Esophagus squamous epithelium (tissue), 4 donors: ENCODE measurements around the gene ZFP69B.

Experiments used
- POLR2A ChIP-seq, 4 donors: fragments of 450-650 bp; IDR thresholded peaks; one replicate each; pipeline ENCODE4 v1.6.1; 2017; ENCODE audit warnings: antibody characterized with exemption in 4 of 4, mild to moderate bottlenecking in 4 of 4, moderate library complexity in 3 of 4
- TF ChIP-seq, protein P1 (sequence below), 6 experiments: fragments of 450-650 bp in 4 of 6; fragments of 200-600 bp in 2 of 6; sonication (generic) in 2 of 6; IDR thresholded peaks; one replicate each; pipeline ENCODE4 v1.5.1; 2016 to 2019; ENCODE audit warnings: antibody characterized with exemption in 6 of 6, mild to moderate bottlenecking in 4 of 6, moderate library complexity in 4 of 6

DNA sequence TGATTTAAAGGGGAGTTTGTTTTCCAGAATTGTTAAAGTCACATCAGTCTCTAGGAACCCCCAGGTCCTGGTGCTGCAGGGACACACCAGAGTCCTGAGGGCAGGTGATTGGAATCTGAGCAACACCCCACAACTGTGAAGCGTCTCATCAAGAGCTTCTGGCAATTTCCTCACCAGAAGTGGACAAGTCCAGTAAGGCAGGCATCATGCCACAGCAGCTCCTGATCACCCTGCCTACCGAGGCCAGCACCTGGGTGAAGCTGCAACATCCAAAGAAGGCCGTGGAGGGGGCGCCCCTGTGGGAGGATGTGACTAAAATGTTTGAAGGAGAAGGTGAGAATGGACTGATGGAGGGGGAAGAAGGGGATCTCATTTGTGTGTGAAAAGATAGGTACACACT lies 28.9 kb downstream of the ZFP69B start:
- TF ChIP-seq POLR2A (IDR thresholded peaks at IDR 0.05): no peak
- TF ChIP-seq, protein P1, sequence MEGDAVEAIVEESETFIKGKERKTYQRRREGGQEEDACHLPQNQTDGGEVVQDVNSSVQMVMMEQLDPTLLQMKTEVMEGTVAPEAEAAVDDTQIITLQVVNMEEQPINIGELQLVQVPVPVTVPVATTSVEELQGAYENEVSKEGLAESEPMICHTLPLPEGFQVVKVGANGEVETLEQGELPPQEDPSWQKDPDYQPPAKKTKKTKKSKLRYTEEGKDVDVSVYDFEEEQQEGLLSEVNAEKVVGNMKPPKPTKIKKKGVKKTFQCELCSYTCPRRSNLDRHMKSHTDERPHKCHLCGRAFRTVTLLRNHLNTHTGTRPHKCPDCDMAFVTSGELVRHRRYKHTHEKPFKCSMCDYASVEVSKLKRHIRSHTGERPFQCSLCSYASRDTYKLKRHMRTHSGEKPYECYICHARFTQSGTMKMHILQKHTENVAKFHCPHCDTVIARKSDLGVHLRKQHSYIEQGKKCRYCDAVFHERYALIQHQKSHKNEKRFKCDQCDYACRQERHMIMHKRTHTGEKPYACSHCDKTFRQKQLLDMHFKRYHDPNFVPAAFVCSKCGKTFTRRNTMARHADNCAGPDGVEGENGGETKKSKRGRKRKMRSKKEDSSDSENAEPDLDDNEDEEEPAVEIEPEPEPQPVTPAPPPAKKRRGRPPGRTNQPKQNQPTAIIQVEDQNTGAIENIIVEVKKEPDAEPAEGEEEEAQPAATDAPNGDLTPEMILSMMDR (IDR thresholded peaks at IDR 0.05): no peak
